Mesenchymal stem cell (in vitro differentiated cells and primary cell): ENCODE results near the gene C1QTNF5.

Experiments
- DNase-seq: peaks from one replicate; pipeline ENCODE4 v3.0.0-alpha.2; 2013
- H2AFZ ChIP-seq: one replicate; pipeline ENCODE4 v1.6.1; 2013; ENCODE audit warnings: low read depth, mild to moderate bottlenecking, control low read depth, inconsistent platforms, low read length, moderate library complexity
- H2AK5ac ChIP-seq: 2 replicates; pipeline ENCODE4 v1.6.1; 2013; ENCODE audit warnings: low read length, moderate library complexity, mild to moderate bottlenecking, inconsistent platforms; ENCODE audit not compliant: severe bottlenecking
- H2BK120ac ChIP-seq: one replicate; pipeline ENCODE4 v1.6.1; 2013; ENCODE audit warnings: low read depth, mild to moderate bottlenecking, inconsistent platforms, low read length, moderate library complexity
- H2BK12ac ChIP-seq, 2 experiments: one replicate each; pipeline ENCODE4 v1.6.1; 2013; ENCODE audit warnings: inconsistent platforms in 2 of 2, low read length in 2 of 2, mild to moderate bottlenecking in 2 of 2, moderate library complexity in 2 of 2, control low read depth in 1 of 2
- H2BK15ac ChIP-seq: one replicate; pipeline ENCODE4 v1.6.1; 2013; ENCODE audit warnings: mild to moderate bottlenecking, low read depth, inconsistent platforms; ENCODE audit not compliant: poor library complexity, severe bottlenecking
- H2BK5ac ChIP-seq: 2 replicates; pipeline ENCODE4 v1.6.1; 2013; ENCODE audit warnings: low read depth, mild to moderate bottlenecking, low read length, control low read depth, inconsistent platforms; ENCODE audit not compliant: poor library complexity, severe bottlenecking
- H3K14ac ChIP-seq, 2 experiments: one replicate each; pipeline ENCODE4 v1.6.1; 2013; ENCODE audit warnings: inconsistent platforms in 2 of 2, low read length in 2 of 2, control low read depth in 1 of 2, mild to moderate bottlenecking in 1 of 2, moderate library complexity in 1 of 2
- H3K18ac ChIP-seq, 2 experiments: one replicate each; pipeline ENCODE4 v1.6.1; 2013; ENCODE audit warnings: inconsistent platforms in 2 of 2, low read length in 2 of 2, control low read depth in 1 of 2, low read depth in 1 of 2, mild to moderate bottlenecking in 1 of 2
- H3K23ac ChIP-seq, 2 experiments: one replicate each; pipeline ENCODE4 v1.6.1; 2013; ENCODE audit warnings: inconsistent platforms in 2 of 2, low read length in 2 of 2, mild to moderate bottlenecking in 2 of 2, moderate library complexity in 2 of 2, control low read depth in 1 of 2
- H3K27ac ChIP-seq: 2 replicates; pipeline ENCODE4 v1.5.1; 2013; ENCODE audit warnings: mild to moderate bottlenecking, moderate library complexity, low read length, control low read depth, inconsistent platforms; ENCODE audit not compliant: poor library complexity, severe bottlenecking
- H3K27me3 ChIP-seq, 2 experiments: 2 replicates each; pipeline versions ENCODE4 v1.6.1 to v1.7.0; 2013; ENCODE audit warnings: low read length in 2 of 2, mild to moderate bottlenecking in 2 of 2, moderate library complexity in 2 of 2, control low read depth in 1 of 2, inconsistent platforms in 1 of 2; ENCODE audit not compliant: control insufficient read depth in 1 of 2, insufficient read depth in 1 of 2
- H3K36me3 ChIP-seq, 2 experiments: 2 replicates each; pipeline versions ENCODE4 v1.6.1 to v1.7.0; 2013; ENCODE audit warnings: low read length in 2 of 2, control low read depth in 1 of 2, inconsistent platforms in 1 of 2, low read depth in 1 of 2, mild to moderate bottlenecking in 1 of 2; ENCODE audit not compliant: insufficient read depth in 2 of 2, control insufficient read depth in 1 of 2
- H3K4ac ChIP-seq, 2 experiments: one replicate each; pipeline ENCODE4 v1.6.1; 2013; ENCODE audit warnings: inconsistent platforms in 2 of 2, low read length in 2 of 2, mild to moderate bottlenecking in 2 of 2, moderate library complexity in 2 of 2, control low read depth in 1 of 2, low read depth in 1 of 2
- H3K4me1 ChIP-seq: 2 replicates; pipeline ENCODE4 v1.6.1; 2013; ENCODE audit warnings: low read depth, low read length, control low read depth; ENCODE audit not compliant: control insufficient read depth, insufficient read depth
- H3K4me2 ChIP-seq: 2 replicates; pipeline ENCODE4 v1.6.1; 2013; ENCODE audit warnings: low read length, mild to moderate bottlenecking, inconsistent platforms; ENCODE audit not compliant: poor library complexity, severe bottlenecking
- H3K4me3 ChIP-seq, 2 experiments: 2 replicates each; pipeline versions ENCODE4 v1.5.1 to v1.7.0; 2013; ENCODE audit warnings: low read length in 2 of 2, mild to moderate bottlenecking in 2 of 2, control low read depth in 1 of 2, low read depth in 1 of 2; ENCODE audit not compliant: insufficient read depth in 1 of 2
- H3K79me1 ChIP-seq: replicated peaks from 2 replicates; pipeline ENCODE4 v1.6.1; 2013; ENCODE audit warnings: mild to moderate bottlenecking, control low read depth, low read length, inconsistent platforms; ENCODE audit not compliant: poor library complexity, severe bottlenecking
- H3K9ac ChIP-seq: 2 replicates; pipeline ENCODE4 v1.7.0; 2013; ENCODE audit warnings: mild to moderate bottlenecking, low read length, moderate library complexity
- H3K9me3 ChIP-seq: 2 replicates; pipeline ENCODE4 v1.7.0; 2013; ENCODE audit warnings: mild to moderate bottlenecking, low read length; ENCODE audit not compliant: control insufficient read depth
- H4K8ac ChIP-seq: one replicate; pipeline ENCODE4 v1.6.1; 2013; ENCODE audit warnings: inconsistent platforms, mild to moderate bottlenecking, low read length, moderate library complexity
- H4K91ac ChIP-seq: one replicate; pipeline ENCODE4 v1.6.1; 2013; ENCODE audit warnings: mild to moderate bottlenecking, low read length, inconsistent platforms
- WGBS: methylation state at CpG from one replicate; pipeline ENCODE4 v1.1.7; 2013; ENCODE audit warnings: mixed read lengths; 5-methylcytosine and 5-hydroxymethylcytosine counted together

The C1QTNF5 gene

GRCh38 chr11:119363081-119363850 is 22.6 kb upstream of the C1QTNF5 start:
- no peak overlapping the region for H2AFZ ChIP-seq
- peaks cover 25% of the 10 kb centered on the region for H3K4me1 ChIP-seq
- no peak for DNase-seq
- H2AK5ac ChIP-seq = no peak overlapping the region
- no peaks in the 10 kb centered on the region for H3K79me1 ChIP-seq
- no peak overlapping the region for H3K4me3 ChIP-seq
- H3K27me3 ChIP-seq = peaks cover 20 to 57% of the 10 kb centered on the region in 2 experiments
- H3K14ac ChIP-seq = no peak overlapping the region
- H3K36me3 ChIP-seq = no peaks in the 10 kb centered on the region
- no peak overlapping the region for H4K8ac ChIP-seq
- H3K4ac ChIP-seq = no peak overlapping the region
- peak overlapping the region in 1 of 2 experiments; percentile 75 for H3K23ac ChIP-seq
- H2BK120ac ChIP-seq = no peak overlapping the region
- no peak overlapping the region for H2BK5ac ChIP-seq
- peak overlapping the region; percentile 83 for H2BK15ac ChIP-seq
- no peaks in the 10 kb centered on the region for H3K9me3 ChIP-seq
- H3K9ac ChIP-seq = no peak overlapping the region
- H3K4me2 ChIP-seq = no peak overlapping the region
- peak overlapping the region in 1 of 2 experiments; percentile 41 for H3K18ac ChIP-seq
- H3K27ac ChIP-seq = no peak overlapping the region
- WGBS = 60% methylated on average over 39 of the region's 44 CpGs
- no peak overlapping the region for H2BK12ac ChIP-seq
- peak overlapping the region; percentile 18 for H4K91ac ChIP-seq

DNA sequence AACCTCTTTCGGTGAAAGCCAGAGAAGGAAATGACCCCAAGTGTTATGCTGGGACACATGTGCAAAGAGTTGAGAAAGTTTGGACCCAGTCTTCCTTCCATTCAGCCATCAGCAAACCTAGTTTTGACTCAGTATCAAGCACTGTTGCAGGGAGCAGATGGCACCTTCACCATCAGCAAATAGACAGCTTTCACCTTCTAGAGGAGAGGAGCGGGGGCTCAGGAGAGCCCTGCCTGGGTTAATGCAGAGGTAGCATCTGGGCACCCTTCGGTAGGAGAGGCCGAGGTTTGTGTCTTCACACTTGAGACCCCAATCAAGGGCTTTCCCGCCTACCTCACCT is 22.0 kb upstream of the C1QTNF5 start:
- Histone ChIP-seq H3K23ac (no peak overlapping the region), H3K4me2 (no peak overlapping the region), H3K4me1 (peaks cover 22% of the 10 kb centered on the region), H3K27ac (no peak overlapping the region), H3K79me1 (no peaks in the 10 kb centered on the region), H3K18ac (no peak overlapping the region), H3K27me3 (peaks cover 24 to 54% of the 10 kb centered on the region in 2 experiments), H3K9me3 (no peaks in the 10 kb centered on the region), H2BK12ac (no peak overlapping the region), H4K91ac (peak overlapping the region; percentile 18), H3K14ac (no peak overlapping the region), H2AFZ (no peak overlapping the region), H2BK15ac (peak overlapping the region; percentile 26), H3K36me3 (no peaks in the 10 kb centered on the region), H4K8ac (no peak overlapping the region), H2BK5ac (no peak overlapping the region), H2AK5ac (no peak overlapping the region), H3K4me3 (no peak overlapping the region), H3K9ac (no peak overlapping the region), H2BK120ac (no peak overlapping the region), H3K4ac (no peak overlapping the region)
- DNase-seq = no peak
- 94% methylated on average over 5 of the region's 5 CpGs for WGBS

DNA sequence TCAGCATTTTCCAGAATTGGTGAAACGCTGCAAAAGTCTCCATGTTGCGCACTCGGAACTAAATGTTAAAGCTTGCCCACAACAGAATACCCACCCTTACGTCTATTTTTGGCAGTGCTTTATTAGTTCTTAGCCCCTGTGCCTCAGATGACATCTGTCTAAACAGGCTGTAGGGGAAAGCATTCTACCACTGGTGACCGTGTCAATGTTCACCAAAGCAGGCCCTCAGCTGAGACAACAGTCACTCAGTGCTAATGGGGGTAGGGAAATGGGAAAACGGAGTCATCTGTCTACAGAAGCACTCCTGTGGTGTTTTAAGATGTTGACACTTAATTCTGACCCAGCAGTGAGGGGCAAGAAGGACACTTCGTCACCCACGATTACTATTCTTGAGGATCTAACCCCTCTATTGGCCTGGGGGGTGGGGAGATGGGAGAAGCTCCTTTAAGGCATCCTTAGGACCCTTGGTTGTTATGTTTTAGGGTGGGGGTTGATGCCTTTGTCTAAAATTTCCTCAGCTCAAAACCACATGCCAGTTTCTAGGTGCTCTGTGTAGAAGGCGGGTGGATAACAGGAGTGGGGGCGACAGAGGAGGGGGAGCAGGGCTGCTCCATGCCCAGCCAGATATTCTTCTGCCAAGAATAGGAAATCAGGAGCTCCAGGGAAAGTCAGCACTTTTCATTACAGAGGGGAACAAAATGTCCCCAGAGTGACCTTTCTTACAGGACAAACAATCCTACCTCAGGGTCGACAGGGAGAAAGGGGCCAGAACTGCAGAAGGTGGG is 21.4 kb upstream of the C1QTNF5 start:
- Histone ChIP-seq H3K36me3 (no peaks in the 10 kb centered on the region), H3K4me2 (no peak overlapping the region), H3K4ac (no peak overlapping the region), H2BK15ac (no peak overlapping the region), H3K18ac (no peak overlapping the region), H3K27me3 (peaks cover 29 to 54% of the 10 kb centered on the region in 2 experiments), H3K27ac (no peak overlapping the region), H2AFZ (no peak overlapping the region), H3K4me3 (no peak overlapping the region), H2BK120ac (no peak overlapping the region), H2BK5ac (no peak overlapping the region), H3K4me1 (peaks cover 22% of the 10 kb centered on the region), H2BK12ac (no peak overlapping the region), H3K14ac (no peak overlapping the region), H3K23ac (peak overlapping the region in 1 of 2 experiments; percentile 19), H3K79me1 (no peaks in the 10 kb centered on the region), H3K9ac (no peak overlapping the region), H4K91ac (no peak overlapping the region), H2AK5ac (no peak overlapping the region), H4K8ac (no peak overlapping the region), H3K9me3 (no peaks in the 10 kb centered on the region)
- 75% methylated on average over 11 of the region's 11 CpGs for WGBS
- peak; percentile 35 for DNase-seq

DNA sequence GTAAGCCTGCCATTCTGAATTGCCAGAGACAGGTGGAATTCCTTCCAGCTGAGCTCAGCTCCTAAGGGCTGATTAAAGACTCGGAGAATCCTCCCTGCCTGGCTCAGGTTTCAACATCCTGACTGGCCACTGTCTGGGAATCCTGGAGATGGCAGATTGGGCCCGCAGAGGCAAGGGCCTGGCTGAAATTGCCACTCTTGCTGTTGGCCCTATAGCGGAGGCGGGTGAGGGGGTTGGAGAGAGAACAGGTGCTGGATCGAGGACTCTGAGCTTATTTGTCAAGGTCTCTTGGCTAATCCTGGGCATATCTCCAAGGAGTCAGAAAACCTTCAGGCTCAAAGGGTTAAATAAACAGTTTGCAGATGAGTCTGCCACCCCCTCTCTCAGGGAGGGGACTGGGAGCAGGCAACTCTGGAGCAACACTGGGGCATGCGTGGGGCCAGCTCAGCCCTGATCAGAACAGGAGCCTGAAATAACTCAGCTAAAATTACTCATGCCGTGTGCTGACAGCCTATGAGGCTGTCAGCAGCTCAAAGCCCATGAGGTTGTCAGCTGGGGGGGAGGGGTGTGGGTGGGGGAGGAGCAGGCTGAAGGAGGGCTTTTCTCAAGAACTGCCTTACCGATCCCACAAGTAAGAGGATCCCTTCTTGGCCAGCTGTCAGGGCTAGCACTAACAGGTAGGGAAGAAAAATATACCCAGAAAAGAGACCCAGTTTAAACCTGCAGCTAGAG is 20.5 kb upstream of the C1QTNF5 start:
- Histone ChIP-seq H4K8ac (no peak overlapping the region), H3K14ac (no peak overlapping the region), H3K23ac (no peak overlapping the region), H3K27me3 (peaks cover 29 to 46% of the 10 kb centered on the region in 2 experiments), H4K91ac (no peak overlapping the region), H3K4me3 (no peak overlapping the region), H3K9ac (no peak overlapping the region), H3K27ac (peak overlapping the region; percentile 35), H3K4me1 (peaks cover 27% of the 10 kb centered on the region), H3K4me2 (peak overlapping the region; percentile 7), H3K36me3 (no peaks in the 10 kb centered on the region), H2BK15ac (no peak overlapping the region), H3K4ac (no peak overlapping the region), H2AFZ (no peak overlapping the region), H3K9me3 (no peaks in the 10 kb centered on the region), H2BK120ac (no peak overlapping the region), H3K79me1 (no peaks in the 10 kb centered on the region), H2BK5ac (no peak overlapping the region), H3K18ac (no peak overlapping the region), H2AK5ac (no peak overlapping the region), H2BK12ac (no peak overlapping the region)
- 7% methylated on average over 8 of the region's 8 CpGs for WGBS
- peak; percentile 87 for DNase-seq
